OCI-LY7 (cell line): ENCODE data around the gene TLX1.

Experiments
- EZH2phosphoT487 ChIP-seq: fragments of 200-600 bp; sonication (generic); IDR thresholded peaks from 2 replicates; pipeline ENCODE4 v1.6.1; 2018; ENCODE audit warnings: low read depth, borderline replicate concordance, mild to moderate bottlenecking, mixed run types, antibody characterized with exemption, low read length, moderate library complexity, mixed read lengths
- TF ChIP-seq, protein P1 (sequence below): fragments of 200-600 bp; sonication (generic); conservative IDR thresholded peaks from 2 replicates; pipeline ENCODE4 v1.5.1; 2014; ENCODE audit warnings: mild to moderate bottlenecking, antibody characterized with exemption, low read length, moderate library complexity, mixed read lengths

DNA sequence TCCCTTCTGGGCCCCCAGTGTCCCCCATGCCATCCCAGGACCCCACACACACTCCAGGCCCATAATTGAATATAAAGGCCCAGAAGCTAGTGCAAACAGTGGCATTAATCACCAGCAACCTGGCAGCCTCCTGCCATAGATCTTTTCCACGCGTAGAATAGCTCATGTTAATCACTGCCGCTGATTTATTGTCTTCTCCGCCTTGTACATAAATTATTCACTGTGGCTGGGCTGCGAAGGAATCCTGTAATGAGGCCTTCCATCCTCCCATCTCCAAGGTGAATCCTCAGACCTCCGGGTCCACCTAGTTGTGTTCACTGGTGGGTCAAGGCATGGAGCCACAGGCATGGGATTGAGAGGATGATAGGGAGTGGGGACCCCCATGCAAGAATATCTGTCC lies 36.1 kb upstream of the TLX1 start:
- TF ChIP-seq, protein P1, sequence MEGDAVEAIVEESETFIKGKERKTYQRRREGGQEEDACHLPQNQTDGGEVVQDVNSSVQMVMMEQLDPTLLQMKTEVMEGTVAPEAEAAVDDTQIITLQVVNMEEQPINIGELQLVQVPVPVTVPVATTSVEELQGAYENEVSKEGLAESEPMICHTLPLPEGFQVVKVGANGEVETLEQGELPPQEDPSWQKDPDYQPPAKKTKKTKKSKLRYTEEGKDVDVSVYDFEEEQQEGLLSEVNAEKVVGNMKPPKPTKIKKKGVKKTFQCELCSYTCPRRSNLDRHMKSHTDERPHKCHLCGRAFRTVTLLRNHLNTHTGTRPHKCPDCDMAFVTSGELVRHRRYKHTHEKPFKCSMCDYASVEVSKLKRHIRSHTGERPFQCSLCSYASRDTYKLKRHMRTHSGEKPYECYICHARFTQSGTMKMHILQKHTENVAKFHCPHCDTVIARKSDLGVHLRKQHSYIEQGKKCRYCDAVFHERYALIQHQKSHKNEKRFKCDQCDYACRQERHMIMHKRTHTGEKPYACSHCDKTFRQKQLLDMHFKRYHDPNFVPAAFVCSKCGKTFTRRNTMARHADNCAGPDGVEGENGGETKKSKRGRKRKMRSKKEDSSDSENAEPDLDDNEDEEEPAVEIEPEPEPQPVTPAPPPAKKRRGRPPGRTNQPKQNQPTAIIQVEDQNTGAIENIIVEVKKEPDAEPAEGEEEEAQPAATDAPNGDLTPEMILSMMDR: no peak
- no peak for TF ChIP-seq EZH2phosphoT487
